Measurements from ENCODE around the gene IKZF4.
A peak's percentile ranks its signal among the peaks of the same experiment; 100 is the strongest.
"Not testable (repeated sequence)": the region's sequence is repeated elsewhere in the genome, so short reads cannot be mapped to it uniquely, and the experiment has no call there.

IKZF4 gene

GRCh38 chr12:56001487-56002100, 19.2 kb upstream of the IKZF4 start:
- Histone ChIP-seq H3K9me3 (replicated peaks in 1 of 11) (peaks cover 0 to 6% (median 0%) of the 10 kb centered on the region in 11 experiments; a peak in 1 of 22 replicates), H3K36me3 (peaks cover 0 to 14% (median 0%) of the 10 kb centered on the region in 11 experiments; a peak in 4 of 22 replicates), H3K9ac (no peak overlapping the region), H3K4me2 (no peak overlapping the region), H3K27me3 (no peaks in the 10 kb centered on the region), H3K27ac (no peak overlapping the region), H3K4me3 (no peak overlapping the region), H3K4me1 (peaks cover 7 to 40% (median 9%) of the 10 kb centered on the region in 10 experiments; a peak in 15 of 20 replicates), H4K20me1 (no peaks in the 10 kb centered on the region)
- TF ChIP-seq Cebpa-rat (IDR thresholded peaks at IDR 0.05), result no peak

- H3K27ac ChIP-seq, result peak overlapping the region in 2 of 11 experiments; percentile 14 to 37; a peak in 2 of 22 replicates
- H3K4me1 ChIP-seq, result peaks cover 6 to 34% (median 13%) of the 10 kb centered on the region in 10 experiments
- H3K4me3 ChIP-seq; H4K20me1 ChIP-seq; H3K27me3 ChIP-seq; H3K9me3 ChIP-seq (replicated peaks in 1 of 11); H3K9ac ChIP-seq: not testable (repeated sequence)
- H3K36me3 ChIP-seq, result peaks cover 0 to 14% (median 0%) of the 10 kb centered on the region in 11 experiments; a peak in 4 of 22 replicates
- H3K4me2 ChIP-seq, result peak overlapping the region in 3 of 11 experiments; percentile 13 to 40 (median 33); a peak in 3 of 22 replicates
Measured at GRCh38 chr12:56003376-56003775, 17.5 kb upstream of the IKZF4 start.

GRCh38 chr12:56004211-56004610, 16.6 kb upstream of the IKZF4 start:
- H4K20me1 ChIP-seq, result no peaks in the 10 kb centered on the region
- H3K9me3 ChIP-seq (replicated peaks in 1 of 11), result peaks cover 0 to 6% (median 0%) of the 10 kb centered on the region in 11 experiments; a peak in 1 of 22 replicates
- peaks cover 0 to 14% (median 0%) of the 10 kb centered on the region in 11 experiments; a peak in 4 of 22 replicates for H3K36me3 ChIP-seq
- TF ChIP-seq Cebpa-rat (IDR thresholded peaks at IDR 0.05), result no peak
- H3K27ac ChIP-seq, result no peak overlapping the region
- no peak overlapping the region for H3K9ac ChIP-seq
- H3K27me3 ChIP-seq, result no peaks in the 10 kb centered on the region
- peaks cover 6 to 34% (median 13%) of the 10 kb centered on the region in 10 experiments for H3K4me1 ChIP-seq
- H3K4me2 ChIP-seq, result no peak overlapping the region
- H3K4me3 ChIP-seq, result no peak overlapping the region

- H3K36me3 ChIP-seq, result peaks cover 0 to 14% (median 0%) of the 10 kb centered on the region in 11 experiments; a peak in 4 of 22 replicates
- no peaks in the 10 kb centered on the region for H4K20me1 ChIP-seq
- no peaks in the 10 kb centered on the region for H3K27me3 ChIP-seq
- peak overlapping the region; percentile 55 to 75 (median 67) for H3K4me3 ChIP-seq
- peak overlapping the region; percentile 72 to 84 (median 79) for H3K9ac ChIP-seq
- TF ChIP-seq Cebpa-rat (IDR thresholded peaks at IDR 0.05), result no peak
- peak overlapping the region; percentile 76 to 99 (median 92) for H3K4me2 ChIP-seq
- no peaks in the 10 kb centered on the region for H3K9me3 ChIP-seq (replicated peaks in 1 of 11)
- H3K4me1 ChIP-seq, result peaks cover 6 to 28% (median 13%) of the 10 kb centered on the region in 10 experiments
- H3K27ac ChIP-seq, result peak overlapping the region; percentile 51 to 87 (median 74); a peak in 19 of 22 replicates
Measured at GRCh38 chr12:56007564-56008559, 13.0 kb upstream of the IKZF4 start.

GRCh38 chr12:56010111-56010570, 10.7 kb upstream of the IKZF4 start:
- Histone ChIP-seq H3K27ac (no peak overlapping the region), H3K4me3 (no peak overlapping the region), H3K9me3 (replicated peaks in 1 of 11) (no peaks in the 10 kb centered on the region), H3K4me1 (peaks cover 6 to 17% (median 13%) of the 10 kb centered on the region in 10 experiments), H3K36me3 (peaks cover 0 to 7% (median 0%) of the 10 kb centered on the region in 11 experiments; a peak in 1 of 22 replicates), H4K20me1 (no peaks in the 10 kb centered on the region), H3K27me3 (no peaks in the 10 kb centered on the region), H3K4me2 (no peak overlapping the region), H3K9ac (no peak overlapping the region)
- no peak for TF ChIP-seq Cebpa-rat (IDR thresholded peaks at IDR 0.05)

GRCh38 chr12:56011509-56012090, 9.2 kb upstream of the IKZF4 start:
- Histone ChIP-seq H3K4me1 (peaks cover 6 to 13% (median 11%) of the 10 kb centered on the region in 10 experiments), H3K4me3 (no peak overlapping the region), H4K20me1 (no peaks in the 10 kb centered on the region), H3K9me3 (replicated peaks in 1 of 11) (no peaks in the 10 kb centered on the region), H3K27ac (no peak overlapping the region), H3K4me2 (no peak overlapping the region), H3K9ac (no peak overlapping the region), H3K27me3 (no peaks in the 10 kb centered on the region), H3K36me3 (peaks cover 0 to 7% (median 0%) of the 10 kb centered on the region in 11 experiments; a peak in 1 of 22 replicates)
- TF ChIP-seq Cebpa-rat (IDR thresholded peaks at IDR 0.05), result 0 out of 22 replicates have a peak, but pooled peaks of 1 of the 11 experiments have one; percentile 14

GRCh38 chr12:56013482-56013881, 7.4 kb upstream of the IKZF4 start:
- H3K36me3 ChIP-seq, result peaks cover 0 to 13% (median 0%) of the 10 kb centered on the region in 11 experiments; a peak in 3 of 22 replicates
- H3K9ac ChIP-seq, result no peak overlapping the region
- H3K4me3 ChIP-seq, result no peak overlapping the region
- no peak overlapping the region for H3K27ac ChIP-seq
- no peak for TF ChIP-seq Cebpa-rat (IDR thresholded peaks at IDR 0.05)
- no peaks in the 10 kb centered on the region for H4K20me1 ChIP-seq
- no peaks in the 10 kb centered on the region for H3K27me3 ChIP-seq
- H3K4me2 ChIP-seq, result no peak overlapping the region
- peaks cover 0 to under 1% (median 0%) of the 10 kb centered on the region in 10 experiments; a peak in 5 of 20 replicates for H3K4me1 ChIP-seq
- H3K9me3 ChIP-seq (replicated peaks in 1 of 11), result no peaks in the 10 kb centered on the region

- Histone ChIP-seq H3K4me1 (no peaks in the 10 kb centered on the region; a peak in 1 of 20 replicates), H3K9ac (no peak overlapping the region)
Measured at GRCh38 chr12:56014205-56014604, 6.6 kb upstream of the IKZF4 start.

More at GRCh38 chr12:56014205-56014604, 6.6 kb upstream of the IKZF4 start:
- no peaks in the 10 kb centered on the region for H3K27me3 ChIP-seq
- no peaks in the 10 kb centered on the region for H4K20me1 ChIP-seq
- H3K9me3 ChIP-seq (replicated peaks in 1 of 11), result no peaks in the 10 kb centered on the region
- H3K27ac ChIP-seq, result no peak overlapping the region
- no peak overlapping the region for H3K4me3 ChIP-seq
- H3K36me3 ChIP-seq, result peaks cover 0 to 21% (median 0%) of the 10 kb centered on the region in 11 experiments; a peak in 4 of 22 replicates
- H3K4me2 ChIP-seq, result no peak overlapping the region
- no peak for TF ChIP-seq Cebpa-rat (IDR thresholded peaks at IDR 0.05)

Measured in BLaER1 treated with 17β-estradiol and CSF1 and Interleukin-3, amounts not matched to agents 10 nM and 100 nM (cell line).